LoVo (cell line): Measurements from ENCODE around the gene WDR31.
A peak's percentile ranks its signal among the peaks of the same experiment; 100 is the strongest.
"Not testable (repeated sequence)": the region's sequence is repeated elsewhere in the genome, so short reads cannot be mapped to it uniquely, and the experiment has no call there.

Experiments
- DNase-seq: peaks from one replicate; pipeline ENCODE4 v3.0.0-alpha.2; 2016; ENCODE audit warnings: low spot score

Gene WDR31

DNA sequence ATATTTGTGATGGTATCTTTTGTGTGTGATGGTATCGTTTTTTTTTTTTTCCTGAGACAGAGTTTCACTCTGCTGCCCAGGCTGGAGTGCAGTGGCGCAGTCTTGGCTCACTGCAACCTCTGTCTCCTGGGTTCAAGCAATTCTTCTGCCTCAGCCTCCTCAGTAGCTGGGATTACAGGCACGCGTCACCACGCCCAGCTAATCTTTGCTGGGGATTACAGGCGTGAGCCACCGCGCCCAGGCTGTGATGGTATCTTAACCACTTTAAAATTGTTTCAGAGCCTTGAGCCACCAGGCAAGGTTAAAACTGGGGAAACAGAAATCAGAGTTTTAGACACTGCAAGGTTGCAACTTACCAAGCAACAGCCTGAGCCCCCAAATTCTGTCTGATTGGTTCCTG lies 43.8 kb downstream of the WDR31 start:
- not testable (repeated sequence) for DNase-seq

DNA sequence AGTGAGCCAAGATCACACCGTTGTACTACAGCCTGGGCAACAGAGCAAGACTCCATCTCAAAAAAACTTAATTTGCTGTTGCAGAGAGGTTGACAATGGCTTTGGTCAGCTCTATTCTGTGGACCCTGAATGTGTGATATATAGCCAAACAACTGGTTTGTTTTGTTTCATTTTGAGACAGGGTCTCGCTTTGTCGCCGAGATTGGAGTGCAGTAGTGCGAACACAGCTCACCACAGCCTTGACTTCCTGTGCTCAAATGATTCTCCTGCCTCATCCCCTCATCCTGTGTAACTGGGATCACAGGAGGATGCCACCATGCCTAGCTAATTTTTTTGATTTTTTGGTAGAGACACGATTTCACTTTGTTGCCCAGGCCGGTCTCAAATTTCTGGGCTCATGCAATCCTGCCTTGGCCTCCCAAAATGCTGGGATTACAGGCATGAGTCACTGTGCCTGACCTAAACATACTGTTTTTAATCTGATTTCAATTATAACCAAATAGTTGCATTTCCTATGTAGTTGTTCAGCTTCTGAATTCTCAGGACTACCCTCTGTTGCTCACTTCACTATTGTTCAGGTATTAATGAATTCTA lies 46.7 kb downstream of the WDR31 start:
- DNase-seq, result no peak

DNA sequence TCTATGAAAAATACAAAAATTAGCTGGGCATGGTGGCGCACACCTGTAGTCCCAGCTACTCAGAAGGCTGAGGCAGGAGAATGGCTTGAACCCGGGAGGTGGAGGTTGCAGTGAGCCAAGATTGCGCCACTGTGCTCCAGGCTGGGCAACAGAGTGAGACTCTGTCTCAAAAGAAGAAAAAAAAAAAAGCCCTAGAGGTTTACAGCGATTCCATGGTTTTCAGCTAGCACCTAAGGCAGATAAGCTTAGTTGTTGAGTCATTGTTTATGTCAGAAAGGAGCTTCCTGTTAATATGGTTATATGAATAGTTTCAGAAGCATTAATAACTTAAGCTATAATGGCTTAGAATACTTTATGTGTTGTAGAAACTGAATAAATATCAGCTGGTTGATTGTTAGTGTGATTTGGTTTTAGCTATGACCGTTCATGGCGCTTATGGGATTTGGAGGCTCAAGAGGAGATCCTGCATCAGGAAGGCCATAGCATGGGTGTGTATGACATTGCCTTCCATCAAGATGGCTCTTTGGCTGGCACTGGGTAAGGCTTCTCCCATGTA lies 49.9 kb downstream of the WDR31 start:
- DNase-seq, result no peak

DNA sequence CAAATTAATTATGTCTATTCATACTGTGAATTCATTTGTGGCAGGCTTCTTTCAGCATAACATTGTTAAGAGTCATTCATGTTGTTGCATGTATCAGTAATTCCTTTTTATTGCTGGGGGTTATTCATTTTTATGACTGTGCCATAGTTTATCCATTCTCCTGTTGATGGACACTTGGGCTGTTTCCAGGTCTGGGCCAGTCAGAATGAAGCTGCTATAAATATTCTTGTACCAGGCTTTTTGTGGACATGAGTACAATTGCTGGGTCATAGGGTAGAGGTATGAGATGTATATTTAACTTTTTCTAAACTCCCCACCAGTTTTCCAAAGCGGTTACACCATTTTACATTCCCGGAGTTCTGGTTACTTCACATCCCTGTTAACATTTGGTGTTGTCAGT lies 51.0 kb downstream of the WDR31 start:
- no peak for DNase-seq

DNA sequence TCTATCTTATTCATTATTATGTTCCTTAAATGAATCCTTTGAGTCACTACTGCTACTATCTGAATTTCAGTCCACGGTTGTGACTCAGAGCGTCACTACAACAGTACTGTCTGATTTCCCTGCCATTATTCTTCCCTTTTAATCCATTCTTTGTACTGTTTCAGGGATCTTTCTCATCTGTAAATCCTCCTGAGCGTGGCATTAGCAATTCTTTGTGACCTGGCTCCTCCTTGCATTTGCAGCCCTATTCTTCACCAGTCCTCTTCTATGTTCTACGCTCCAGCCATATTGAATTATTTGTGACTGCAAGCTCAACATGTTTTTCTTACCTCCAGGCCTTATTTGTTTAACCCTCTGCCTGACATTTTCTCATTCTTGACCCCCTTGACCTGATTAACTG lies 58.7 kb downstream of the WDR31 start:
- no peak for DNase-seq

DNA sequence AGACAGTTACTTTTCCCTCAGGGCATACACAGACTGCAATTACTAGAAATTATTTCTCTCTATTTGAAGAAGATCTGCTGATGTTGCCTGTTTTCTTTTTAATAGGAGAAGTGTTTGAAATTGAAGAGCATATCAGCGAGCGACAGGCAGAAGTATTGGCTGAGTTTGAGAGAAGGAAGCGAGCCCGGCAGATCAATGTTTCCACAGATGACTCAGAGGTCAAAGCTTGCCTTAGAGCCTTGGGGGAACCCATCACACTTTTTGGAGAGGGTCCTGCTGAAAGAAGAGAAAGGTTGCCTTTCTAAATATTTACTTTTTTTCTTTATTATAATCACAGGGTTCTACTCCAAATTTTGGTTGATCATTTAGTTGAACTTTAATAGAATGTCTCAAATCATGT lies 61.2 kb downstream of the WDR31 start:
- no peak for DNase-seq

DNA sequence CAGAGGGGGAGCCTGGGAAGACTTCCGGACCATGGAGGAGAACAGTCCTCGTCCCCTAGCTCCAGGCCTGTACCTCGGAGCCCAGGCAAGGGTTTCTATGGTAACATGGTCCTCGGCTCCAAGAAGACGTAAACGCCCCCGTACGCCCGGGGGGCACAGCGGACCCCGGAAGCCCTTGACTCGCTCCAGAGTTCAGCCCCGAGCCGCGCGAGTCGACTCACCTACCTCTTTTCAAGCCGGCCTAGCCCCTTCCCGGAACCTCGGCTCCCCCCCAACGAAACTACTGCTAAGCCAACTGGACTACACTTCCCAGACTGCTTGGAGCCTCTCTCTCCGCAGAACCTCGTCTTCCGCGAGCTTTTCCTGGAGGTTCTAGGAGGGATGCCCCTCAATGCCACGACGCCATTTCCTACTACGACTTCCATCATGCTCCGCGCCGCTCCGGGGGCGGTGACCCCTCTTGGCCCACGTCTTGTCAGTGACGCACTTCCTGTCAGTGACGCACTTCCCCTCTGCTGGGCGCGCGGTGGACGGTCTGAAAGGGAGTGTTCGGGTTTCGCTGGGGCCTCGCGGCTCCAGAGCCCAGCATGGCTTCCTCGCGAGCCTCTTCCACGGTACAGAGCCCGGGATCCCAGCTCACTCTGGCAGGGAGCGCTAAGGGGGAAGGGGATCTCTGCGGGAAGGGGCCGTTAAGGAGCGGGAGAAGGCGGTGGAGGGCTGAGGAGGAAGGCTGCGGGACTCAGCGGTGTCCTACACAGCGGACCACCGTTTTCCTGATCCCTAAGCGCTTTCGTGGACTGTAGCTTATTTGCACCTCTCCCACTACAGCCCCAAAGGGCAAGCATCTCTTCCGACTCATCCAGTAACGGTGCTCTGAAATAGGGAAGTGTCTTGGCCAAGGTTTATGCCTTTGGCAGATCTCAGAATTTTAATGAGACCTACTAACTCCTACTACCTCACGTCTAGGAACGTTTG lies 64.6 kb downstream of the WDR31 start, which contains the start of the genes CDC26 and PRPF4:
CDC26 (minus strand) TSS at position 416 of the 975 bp plus-strand sequence. CDS start 3,065 bp downstream, outside the sequence.
PRPF4 (plus strand) TSS at position 502 of the 975 bp plus-strand sequence; CDS start at position 588, 86 bp downstream.
- peak; percentile 96 for DNase-seq

DNA sequence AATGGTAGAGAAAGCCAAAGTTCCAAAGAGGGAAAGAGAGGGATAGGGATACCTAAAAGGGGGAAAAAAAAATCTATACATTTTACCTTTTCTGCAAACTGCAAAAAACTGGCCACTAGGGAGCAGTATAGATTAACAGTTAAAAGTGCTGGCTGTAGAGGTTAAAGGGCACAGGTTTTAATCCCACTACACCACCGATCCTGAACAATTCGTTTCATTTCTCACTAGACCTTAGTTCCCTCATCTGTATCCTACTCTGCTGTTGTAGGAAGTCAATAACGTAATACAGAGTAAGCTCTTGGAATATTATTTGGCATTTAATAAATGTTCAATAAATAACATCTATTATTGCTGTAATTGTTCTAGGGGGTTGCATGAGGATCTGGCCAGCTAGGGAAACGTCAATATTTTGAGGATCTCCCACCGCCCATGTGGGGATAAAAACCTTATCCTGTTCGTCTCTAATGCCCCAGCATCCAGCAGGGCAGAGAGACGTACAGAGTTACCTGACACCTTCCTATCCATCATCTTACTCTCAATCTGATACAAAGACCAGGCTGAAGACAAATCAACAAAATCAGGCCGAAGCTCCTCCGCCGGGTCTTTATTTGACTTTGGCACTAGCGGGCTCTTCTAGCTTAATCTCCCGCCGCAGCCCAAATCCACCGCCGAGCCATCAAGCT lies 65.5 kb downstream of the WDR31 start:
- peak; percentile 67 for DNase-seq

DNA sequence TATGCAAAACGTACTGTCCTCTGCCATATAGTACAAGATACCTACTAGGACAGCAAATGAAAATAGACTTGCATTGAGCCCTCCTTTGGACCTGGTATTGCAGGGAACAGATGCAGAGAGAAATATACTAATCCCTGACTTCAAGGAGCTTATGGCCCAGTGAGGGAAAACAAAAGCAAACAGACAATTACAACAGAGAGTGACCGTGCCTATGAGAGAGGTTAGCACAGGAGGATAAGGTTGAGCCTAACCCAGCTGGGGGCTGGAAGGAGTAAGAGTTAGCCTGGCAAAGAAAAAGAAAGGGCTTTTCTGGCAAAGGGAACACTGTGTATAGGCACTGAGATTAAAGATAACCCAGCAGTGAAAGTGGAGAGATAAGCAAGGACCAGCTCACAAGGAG lies 70.2 kb downstream of the WDR31 start:
- no peak for DNase-seq

DNA sequence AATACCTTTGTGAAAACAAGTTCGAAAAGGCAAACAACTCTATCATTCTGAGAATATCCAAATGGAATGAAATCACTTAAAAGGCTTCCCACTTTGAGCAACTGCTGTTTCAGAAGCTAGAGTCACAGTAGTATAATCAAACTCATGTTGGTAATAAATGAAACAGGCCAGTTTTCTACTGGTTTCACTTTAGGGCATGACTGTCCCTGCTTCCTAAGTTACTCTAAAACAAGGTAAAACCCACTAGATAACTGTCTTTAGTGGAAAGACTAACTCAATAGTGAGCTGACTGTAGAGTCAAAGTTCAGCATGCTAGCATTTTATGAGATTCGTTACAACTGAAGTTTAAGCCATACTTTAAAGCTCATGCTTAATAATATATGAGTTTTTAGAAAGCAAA lies 70.7 kb downstream of the WDR31 start:
- no peak for DNase-seq

DNA sequence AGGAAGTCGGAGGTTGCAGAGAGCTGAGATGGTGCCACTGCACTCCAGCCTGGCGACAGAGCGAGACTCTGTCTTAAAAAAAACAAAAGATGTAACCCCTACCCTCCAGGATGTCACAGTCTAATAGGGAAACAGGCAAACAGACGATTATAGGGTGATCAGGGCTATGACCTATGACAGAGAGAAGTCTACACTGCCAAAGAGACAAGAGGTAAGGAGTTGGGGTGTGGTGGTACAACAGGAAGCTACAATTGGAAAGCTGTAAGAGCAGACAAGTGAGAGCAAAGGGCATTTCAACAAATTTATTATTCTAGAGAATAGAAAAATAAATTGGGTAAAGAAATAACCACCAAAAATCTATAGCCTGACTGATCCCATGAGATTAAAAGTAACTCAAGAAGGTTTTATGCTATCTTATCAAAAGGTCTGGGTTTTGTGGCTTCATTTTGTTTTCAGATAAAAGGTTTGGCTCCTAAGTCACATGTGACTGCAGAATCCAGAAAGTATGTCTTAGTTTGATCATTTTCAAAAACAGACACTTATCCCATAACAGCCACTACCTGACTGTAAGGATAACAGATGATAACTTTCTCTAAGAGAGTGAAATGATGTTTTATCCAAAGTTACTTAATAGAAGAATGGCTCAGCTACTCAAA lies 72.0 kb downstream of the WDR31 start:
- no peak for DNase-seq

DNA sequence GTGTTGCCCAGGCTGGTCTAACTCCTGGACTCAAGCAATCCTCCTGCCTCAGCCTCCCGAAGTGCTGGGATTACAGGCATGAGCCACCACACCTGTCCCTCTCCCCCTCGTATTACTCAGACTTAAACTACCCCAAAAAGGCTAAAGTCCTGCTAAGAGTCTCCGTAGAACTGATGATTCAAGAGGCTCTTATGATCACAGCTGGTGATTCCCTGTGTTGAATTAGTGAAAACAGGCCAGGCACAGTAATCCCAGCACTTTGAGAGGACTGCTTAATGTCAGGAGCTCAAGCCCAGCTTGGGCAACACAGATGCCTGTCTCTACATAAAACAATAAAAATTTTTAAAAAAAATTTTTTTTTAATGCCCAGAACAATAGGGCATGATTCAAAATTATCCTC lies 73.9 kb downstream of the WDR31 start:
- no peak for DNase-seq
